B cell (primary cell): ENCODE measurements around the gene SLCO3A1. TPM values are rescaled to one million over a fixed set of nuclear protein-coding genes. Genes with fewer than 3 reads are reported as not detected.

ENCODE experiments used
- ATAC-seq: fragments of 200-7000 bp; cut with Tn5 transposase; one replicate; pipeline ENCODE4 v1.10.0; 2021; ENCODE audit warnings: low read depth, mild to moderate bottlenecking, moderate number of reproducible peaks, moderate library complexity
- CTCF ChIA-PET: fragments of 350-600 bp; sonication (Branson Sonifier 250); formaldehyde crosslinking; loops from one replicate; lab custom pipeline; 2021; ENCODE audit warnings: antibody characterized with exemption, inconsistent platforms; lab: Charles Lee
- POLR2A ChIA-PET: fragments of 350-600 bp; sonication (Branson Sonifier 250); formaldehyde crosslinking; loops from one replicate; lab custom pipeline; 2021; ENCODE audit warnings: antibody characterized with exemption; lab: Charles Lee
- DNase-seq: peaks from one replicate; pipeline ENCODE4 v3.0.0; 2013
- H2AFZ ChIP-seq: 2 replicates; pipeline ENCODE4 v1.6.1; 2012; ENCODE audit warnings: mild to moderate bottlenecking, low read depth, low read length; ENCODE audit not compliant: insufficient read depth, poor library complexity, severe bottlenecking
- H3K27ac ChIP-seq, 2 donors: 1 replicate in 1 of 2; 2 replicates in 1 of 2; pipeline ENCODE4 v1.5.1; 2012 to 2013; ENCODE audit warnings: low read length in 2 of 2, mild to moderate bottlenecking in 2 of 2, moderate library complexity in 1 of 2
- H3K27me3 ChIP-seq, 4 experiments: fragments of 200-600 bp in 1 of 4; sonication (generic) in 1 of 4; replicated peaks in 1 of 4; 1 replicate in 2 of 4; 2 replicates in 2 of 4; pipeline versions ENCODE4 v1.6.1 to v1.7.0; 2013 to 2016; ENCODE audit warnings: low read length in 3 of 4, mild to moderate bottlenecking in 2 of 4, mixed read lengths in 1 of 4, moderate library complexity in 1 of 4; ENCODE audit not compliant: insufficient read depth in 4 of 4, control insufficient read depth in 3 of 4; ENCODE audit errors: control extremely low read depth in 1 of 4
- H3K36me3 ChIP-seq, 2 experiments: replicated peaks in 1 of 2; 1 replicate in 1 of 2; 2 replicates in 1 of 2; pipeline versions ENCODE4 v1.6.1 to v1.7.1; 2013; ENCODE audit warnings: low read length in 1 of 2; ENCODE audit not compliant: insufficient read depth in 2 of 2, control insufficient read depth in 1 of 2; ENCODE audit errors: control extremely low read depth in 1 of 2, extremely low read depth in 1 of 2
- H3K4me1 ChIP-seq, 2 donors: fragments of 200-600 bp in 1 of 2; sonication (generic) in 1 of 2; 1 replicate in 1 of 2; 2 replicates in 1 of 2; pipeline versions ENCODE4 v1.5.1 to v1.6.1; 2013 to 2017; ENCODE audit warnings: low read length in 2 of 2; ENCODE audit not compliant: control insufficient read depth in 2 of 2, insufficient read depth in 2 of 2
- H3K4me2 ChIP-seq: replicated peaks from 2 replicates; pipeline ENCODE3; 2012; ENCODE audit warnings: mild to moderate bottlenecking, low read depth, low read length; ENCODE audit not compliant: poor library complexity, severe bottlenecking
- H3K4me3 ChIP-seq, 5 experiments: fragments of 200-600 bp in 1 of 5; sonication (generic) in 1 of 5; 1 replicate in 3 of 5; 2 replicates in 2 of 5; pipeline versions ENCODE4 v1.5.1 to v1.7.0; 2011 to 2016; ENCODE audit warnings: low read length in 4 of 5, mild to moderate bottlenecking in 4 of 5, low read depth in 2 of 5, control low read depth in 1 of 5, moderate library complexity in 1 of 5; ENCODE audit not compliant: insufficient read depth in 1 of 5; ENCODE audit errors: control extremely low read depth in 1 of 5, extremely low read depth in 1 of 5
- H3K79me2 ChIP-seq: fragments of 200-600 bp; sonication (generic); one replicate; pipeline ENCODE4 v1.6.0; 2016; ENCODE audit warnings: low read length; ENCODE audit not compliant: control insufficient read depth, insufficient read depth
- H3K9ac ChIP-seq: fragments of 200-600 bp; sonication (generic); 2 replicates; pipeline ENCODE4 v1.6.1; 2017; ENCODE audit warnings: mild to moderate bottlenecking, low read length, moderate library complexity
- H3K9me3 ChIP-seq, 3 donors: one replicate each; pipeline versions ENCODE4 v1.6.1 to v1.7.1; 2013; ENCODE audit warnings: low read length in 2 of 3; ENCODE audit not compliant: control insufficient read depth in 2 of 3, insufficient read depth in 1 of 3; ENCODE audit errors: control extremely low read depth in 1 of 3
- H4K20me1 ChIP-seq: 2 replicates; pipeline ENCODE4 v1.6.0; 2012; ENCODE audit warnings: mild to moderate bottlenecking, low read length; ENCODE audit not compliant: insufficient read depth, control insufficient read depth, poor library complexity, severe bottlenecking
- H3K27ac Mint-ChIP-seq: one replicate; pipeline ENCODE4 v1.8.0; 2021; ENCODE audit warnings: mixed read lengths
- H3K27me3 Mint-ChIP-seq: one replicate; pipeline ENCODE4 v1.8.0; 2021; ENCODE audit warnings: mixed read lengths
- H3K4me1 Mint-ChIP-seq: one replicate; pipeline ENCODE4 v1.8.0; 2021; ENCODE audit warnings: mixed read lengths
- H3K4me3 Mint-ChIP-seq: one replicate; pipeline ENCODE4 v1.8.0; 2021; ENCODE audit warnings: mixed read lengths
- H3K9me3 Mint-ChIP-seq: one replicate; pipeline ENCODE4 v1.8.0; 2022; ENCODE audit warnings: mixed read lengths; ENCODE audit not compliant: insufficient read depth
- EZH2 ChIP-seq: IDR thresholded peaks from 2 replicates; pipeline ENCODE4 v1.6.1; 2012; ENCODE audit warnings: borderline replicate concordance, low read depth, mild to moderate bottlenecking, moderate library complexity, low read length; ENCODE audit not compliant: insufficient read depth, poor library complexity, severe bottlenecking
- WGBS: methylation state at CpG from one replicate; pipeline ENCODE4 v1.1.5; 2013; ENCODE audit warnings: missing lambda C conversion rate; ENCODE audit not compliant: insufficient coverage; 5-methylcytosine and 5-hydroxymethylcytosine counted together
- intact Hi-C: fragments of 100-400 bp; cut with micrococcal nuclease; formaldehyde crosslinking; loops from one replicate; pipeline ENCODE4 v1.10.0; 2022
- polyA plus RNA-seq: library from polyadenylated mRNA; depleted of rRNA; stranded (reverse); fragments of >200 nt; gene quantifications from 2 replicates; pipeline ENCODE4 v1.2.3, GENCODE V29; 2012
- total RNA-seq, 2 donors: library from RNA; stranded (reverse); fragments of 120-200 nt in 1 of 2; gene quantifications; 1 replicate in 1 of 2; 2 replicates in 1 of 2; pipeline versions ENCODE4 v1.2.3 to v1.2.4, GENCODE V29; 2013 to 2022
- TF ChIP-seq, protein P1 (sequence below): fragments of 200-600 bp; IDR thresholded peaks from one replicate; pipeline ENCODE4 v1.8.0; 2022; ENCODE audit warnings: antibody characterized with exemption, mild to moderate bottlenecking

SLCO3A1 gene
- total and polyA plus RNA-seq, 2 donors (not counting 1 experiment from before 2014, with no cell fraction given), result 0.99 to 2.3 TPM

DNA sequence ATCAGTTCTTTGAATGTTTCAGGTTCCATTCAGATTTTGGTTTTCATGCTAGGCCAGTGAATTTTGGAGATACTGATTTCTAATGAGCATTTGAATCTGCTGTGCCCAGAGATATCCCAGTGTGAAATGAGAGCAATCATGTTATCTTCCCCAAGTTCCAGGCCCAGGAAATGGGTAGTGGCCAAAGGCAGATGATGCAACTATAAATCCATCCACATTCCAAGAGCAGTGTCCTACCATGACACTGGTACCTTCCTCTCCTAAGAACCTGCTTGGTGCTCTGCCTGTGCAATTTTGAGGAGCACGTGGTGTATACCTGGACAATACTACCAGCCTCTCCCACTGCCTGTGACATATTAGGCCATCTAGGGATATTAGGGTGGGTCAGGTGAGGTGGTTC is 186.8 kb downstream of the SLCO3A1 start:
- H4K20me1 ChIP-seq, result no peaks in the 10 kb centered on the region
- peaks cover 6% of the 10 kb centered on the region for H3K9me3 Mint-ChIP-seq
- no peak for DNase-seq

DNA sequence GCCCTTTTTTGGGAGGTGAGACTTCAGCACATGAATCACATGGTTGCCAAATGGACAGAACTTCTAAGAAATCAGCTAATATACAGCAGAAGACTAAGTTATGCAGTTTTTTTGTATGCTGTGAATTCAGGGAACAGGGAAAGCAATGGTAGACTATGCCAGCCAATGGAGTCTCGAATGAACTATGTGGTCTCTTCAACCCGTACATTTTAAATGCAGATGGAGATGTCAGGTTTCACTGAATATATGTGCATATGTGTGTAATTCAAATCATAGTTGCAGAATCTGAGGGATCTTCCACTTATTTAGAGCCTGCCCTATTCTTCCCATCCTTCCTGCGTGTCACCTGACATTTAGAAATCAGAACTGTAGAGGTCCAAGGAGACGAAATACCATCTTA is 187.9 kb downstream of the SLCO3A1 start:
- Mint-ChIP-seq H3K27me3 (no peaks in the 10 kb centered on the region), H3K4me3 (no peak overlapping the region), H3K9me3 (peaks cover 6% of the 10 kb centered on the region), H3K27ac (no peak overlapping the region), H3K4me1 (no peaks in the 10 kb centered on the region)
- no peaks in the 10 kb centered on the region for H3K9me3 ChIP-seq
- no peak overlapping the region for H3K4me3 ChIP-seq
- TF ChIP-seq EZH2, result no peak
- TF ChIP-seq, protein P1, sequence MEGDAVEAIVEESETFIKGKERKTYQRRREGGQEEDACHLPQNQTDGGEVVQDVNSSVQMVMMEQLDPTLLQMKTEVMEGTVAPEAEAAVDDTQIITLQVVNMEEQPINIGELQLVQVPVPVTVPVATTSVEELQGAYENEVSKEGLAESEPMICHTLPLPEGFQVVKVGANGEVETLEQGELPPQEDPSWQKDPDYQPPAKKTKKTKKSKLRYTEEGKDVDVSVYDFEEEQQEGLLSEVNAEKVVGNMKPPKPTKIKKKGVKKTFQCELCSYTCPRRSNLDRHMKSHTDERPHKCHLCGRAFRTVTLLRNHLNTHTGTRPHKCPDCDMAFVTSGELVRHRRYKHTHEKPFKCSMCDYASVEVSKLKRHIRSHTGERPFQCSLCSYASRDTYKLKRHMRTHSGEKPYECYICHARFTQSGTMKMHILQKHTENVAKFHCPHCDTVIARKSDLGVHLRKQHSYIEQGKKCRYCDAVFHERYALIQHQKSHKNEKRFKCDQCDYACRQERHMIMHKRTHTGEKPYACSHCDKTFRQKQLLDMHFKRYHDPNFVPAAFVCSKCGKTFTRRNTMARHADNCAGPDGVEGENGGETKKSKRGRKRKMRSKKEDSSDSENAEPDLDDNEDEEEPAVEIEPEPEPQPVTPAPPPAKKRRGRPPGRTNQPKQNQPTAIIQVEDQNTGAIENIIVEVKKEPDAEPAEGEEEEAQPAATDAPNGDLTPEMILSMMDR, result no peak
- no peak overlapping the region for H3K9ac ChIP-seq
- no peaks in the 10 kb centered on the region for H3K27me3 ChIP-seq
- CTCF ChIA-PET, result no interaction called here
- no peak overlapping the region for H2AFZ ChIP-seq
- POLR2A ChIA-PET, result no interaction called here
- intact Hi-C loops, result no loop called here
- no peaks in the 10 kb centered on the region for H3K36me3 ChIP-seq
- no peaks in the 10 kb centered on the region for H4K20me1 ChIP-seq
- ATAC-seq, result no peak
- no peak overlapping the region for H3K27ac ChIP-seq
- no peak overlapping the region for H3K4me2 ChIP-seq
- no peaks in the 10 kb centered on the region for H3K4me1 ChIP-seq
- WGBS, result 100% methylated on average over 1 of the region's 4 CpGs
- no peaks in the 10 kb centered on the region for H3K79me2 ChIP-seq
- DNase-seq, result no peak

More for the DNA sequence above, 186.8 kb downstream of the SLCO3A1 start:
- no peak overlapping the region for H3K9ac ChIP-seq
- H3K4me1 ChIP-seq, result no peaks in the 10 kb centered on the region
- no peak overlapping the region for H3K4me3 ChIP-seq
- no peak overlapping the region for H3K4me2 ChIP-seq
- no peak for ATAC-seq
- H2AFZ ChIP-seq, result no peak overlapping the region
- H3K27ac ChIP-seq, result no peak overlapping the region
- no peaks in the 10 kb centered on the region for H3K36me3 ChIP-seq
- H3K27me3 ChIP-seq, result no peaks in the 10 kb centered on the region
- no peaks in the 10 kb centered on the region for H3K4me1 Mint-ChIP-seq
- intact Hi-C loops, result no loop called here
- no peaks in the 10 kb centered on the region for H3K79me2 ChIP-seq
- no peak for TF ChIP-seq EZH2
- TF ChIP-seq, protein P1, result no peak
- H3K4me3 Mint-ChIP-seq, result no peak overlapping the region
- POLR2A ChIA-PET, result no interaction called here
- H3K27ac Mint-ChIP-seq, result no peak overlapping the region
- no CpG with 5 or more reads among the region's 1 CpG for WGBS
- H3K27me3 Mint-ChIP-seq, result no peaks in the 10 kb centered on the region
- H3K9me3 ChIP-seq, result no peaks in the 10 kb centered on the region
- CTCF ChIA-PET, result interaction anchor here (0.6 kb wide), 1 partner anchor 238 kb away, joined by 4 read pairs; no protein-coding TSS in a partner anchor
